Endothelial cell of umbilical vein (primary cell): Measurements from ENCODE around the gene SOCS7. TPM values are rescaled to one million over a fixed set of nuclear protein-coding genes. Genes with fewer than 3 reads are reported as not detected.

Experiments used
- BruUV-seq: library from RNA; stranded (reverse); fragments of 400-500 nt; replicated peaks from 2 replicates; lab custom pipeline; 2021; lab: Mats Ljungman, UMichigan
- CTCF ChIA-PET: fragments of 300-600, 350-600 bp; sonication (Branson Sonifier 250); formaldehyde crosslinking; loops from one replicate; lab custom pipeline; 2021; ENCODE audit warnings: antibody characterized with exemption, inconsistent platforms; lab: Charles Lee
- POLR2A ChIA-PET: fragments of 300-600, 350-600 bp; sonication (Branson Sonifier 250); formaldehyde crosslinking; loops from one replicate; lab custom pipeline; 2021; ENCODE audit warnings: antibody characterized with exemption, inconsistent platforms; lab: Charles Lee
- DNase-seq: peaks from one replicate; pipeline ENCODE4 v3.0.0-alpha.2; 2011; ENCODE audit warnings: low read depth, low spot score
- FAIRE-seq: peaks from 2 replicates; lab custom pipeline; 2011; peaks lifted over from hg19 to GRCh38; lab: Jason Lieb, UNC
- H2AFZ ChIP-seq: 2 replicates; pipeline ENCODE4 v1.6.0; 2012; ENCODE audit warnings: low read depth, low read length, control low read depth, inconsistent platforms
- H3K27ac ChIP-seq: 2 replicates; pipeline ENCODE4 v1.5.1; 2011; ENCODE audit warnings: low read depth, mild to moderate bottlenecking, control low read depth, low read length, moderate library complexity; ENCODE audit not compliant: insufficient read depth
- H3K27me3 ChIP-seq, 2 experiments: 2 replicates each; pipeline versions ENCODE4 v1.6.0 to v1.6.1; 2011; ENCODE audit warnings: low read length in 2 of 2, mixed read lengths in 1 of 2; ENCODE audit not compliant: control insufficient read depth in 2 of 2, insufficient read depth in 2 of 2
- H3K36me3 ChIP-seq, 2 experiments: 2 replicates in 1 of 2; 3 replicates in 1 of 2; pipeline ENCODE4 v1.5.1; 2011; ENCODE audit warnings: low read length in 2 of 2, mild to moderate bottlenecking in 1 of 2, moderate library complexity in 1 of 2; ENCODE audit not compliant: control insufficient read depth in 2 of 2, insufficient read depth in 2 of 2; ENCODE audit errors: extremely low read depth in 1 of 2
- H3K4me1 ChIP-seq: 3 replicates; pipeline ENCODE4 v1.5.1; 2011; ENCODE audit warnings: mild to moderate bottlenecking, low read length; ENCODE audit not compliant: control insufficient read depth, insufficient read depth; ENCODE audit errors: extremely low read depth
- H3K4me2 ChIP-seq: 2 replicates; pipeline ENCODE4 v1.6.1; 2011; ENCODE audit warnings: low read length, control low read depth, mixed read lengths; ENCODE audit not compliant: insufficient read depth
- H3K4me3 ChIP-seq, 3 experiments: fragments of 200-600 bp in 1 of 3; sonication (generic), shearing (Covaris generic) in 1 of 3; replicated peaks in 1 of 3; 2 replicates each; pipeline ENCODE4 v1.5.1; 2011 to 2016; ENCODE audit warnings: control low read depth in 3 of 3, low read length in 3 of 3, mild to moderate bottlenecking in 2 of 3, inconsistent platforms in 1 of 3, low read depth in 1 of 3, moderate library complexity in 1 of 3; ENCODE audit not compliant: insufficient read depth in 1 of 3
- H3K79me2 ChIP-seq: 2 replicates; pipeline ENCODE4 v1.6.0; 2012; ENCODE audit warnings: low read length, inconsistent platforms; ENCODE audit not compliant: control insufficient read depth, insufficient read depth
- H3K9ac ChIP-seq: replicated peaks from 2 replicates; pipeline ENCODE3; 2011; ENCODE audit warnings: low read length, control low read depth; ENCODE audit not compliant: insufficient read depth; ENCODE audit errors: extremely low read depth
- H3K9me1 ChIP-seq: replicated peaks from 3 replicates; pipeline ENCODE4 v1.6.0; 2011; ENCODE audit warnings: mild to moderate bottlenecking, low read length; ENCODE audit not compliant: control insufficient read depth, insufficient read depth; ENCODE audit errors: extremely low read depth
- H3K9me3 ChIP-seq: replicated peaks from 2 replicates; pipeline ENCODE4 v1.5.1; 2012; ENCODE audit warnings: low read length, inconsistent platforms; ENCODE audit not compliant: control insufficient read depth, insufficient read depth
- H4K20me1 ChIP-seq: replicated peaks from 2 replicates; pipeline ENCODE3; 2011; ENCODE audit warnings: mild to moderate bottlenecking, low read length; ENCODE audit not compliant: control insufficient read depth, insufficient read depth; ENCODE audit errors: extremely low read depth
- EZH2 ChIP-seq: IDR thresholded peaks from 2 replicates; pipeline ENCODE4 v1.6.1; 2012; ENCODE audit warnings: borderline replicate concordance, low read depth, mild to moderate bottlenecking, moderate library complexity, low read length, inconsistent platforms; ENCODE audit not compliant: severe bottlenecking
- FOS ChIP-seq: IDR thresholded peaks from 2 replicates; pipeline ENCODE4 v1.6.1; 2011; ENCODE audit warnings: mild to moderate bottlenecking, low read length, moderate library complexity, borderline replicate concordance; ENCODE audit not compliant: insufficient read depth
- GATA2 ChIP-seq: IDR thresholded peaks from 2 replicates; pipeline ENCODE4 v1.7.0; 2011; ENCODE audit warnings: low read depth, mild to moderate bottlenecking, moderate library complexity, mixed read lengths, low read length; ENCODE audit not compliant: insufficient read length, insufficient read depth
- MAX ChIP-seq: IDR thresholded peaks from 2 replicates; pipeline ENCODE4 v1.6.1; 2011; ENCODE audit not compliant: insufficient read depth, insufficient read length
- MYC ChIP-seq: IDR thresholded peaks from one replicate; pipeline ENCODE4 v1.6.1; 2011; ENCODE audit warnings: mild to moderate bottlenecking, low read depth, low read length
- POLR2A ChIP-seq: IDR thresholded peaks from 2 replicates; pipeline ENCODE4 v1.6.1; 2012; ENCODE audit warnings: low read depth, mild to moderate bottlenecking, control low read depth, low read length
- POLR2AphosphoS5 ChIP-seq: IDR thresholded peaks from 2 replicates; pipeline ENCODE4 v1.6.1; 2012; ENCODE audit warnings: low read depth, mild to moderate bottlenecking, control low read depth, low read length, moderate library complexity; ENCODE audit not compliant: insufficient read depth
- dilution Hi-C: fragments of 300-500 bp; cut with MboI; formaldehyde crosslinking; loops from one replicate; pipeline ENCODE4 v1.15.0; 2019; ENCODE audit warnings: low sequenced_read_pairs; ENCODE audit not compliant: extremely low pct_ligation_motif_present
- intact Hi-C: fragments of 100-400 bp; cut with micrococcal nuclease; formaldehyde crosslinking; loops from one replicate; pipeline ENCODE4 v1.10.0; 2022
- polyA plus RNA-seq, 4 experiments: library from polyadenylated mRNA; depleted of rRNA in 3 of 4; stranded (reverse) in 3 of 4; unstranded in 1 of 4; fragments of >200 nt; gene quantifications; 2 replicates each; pipeline versions ENCODE4 v1.2.1 to v1.2.3, GENCODE V29; 2011 to 2012; ENCODE audit warnings: missing spikeins in 1 of 4
- total RNA-seq: library from RNA; stranded (reverse); gene quantifications from 2 replicates; pipeline ENCODE4 v1.2.3, GENCODE V29; 2021
- TF ChIP-seq, protein P1 (sequence below), 2 donors: IDR thresholded peaks; 1 replicate in 1 of 2; 2 replicates in 1 of 2; pipeline ENCODE4 v1.5.1; 2011; ENCODE audit warnings: low read length in 2 of 2, mild to moderate bottlenecking in 2 of 2, moderate library complexity in 2 of 2, control low read depth in 1 of 2, inconsistent platforms in 1 of 2, low read depth in 1 of 2; ENCODE audit not compliant: insufficient read depth in 1 of 2; ENCODE audit errors: extremely low read depth in 1 of 2

Gene SOCS7
- total and polyA plus RNA-seq, 2 donors (not counting 3 experiments of a cell fraction or from before 2014, with no cell fraction given) = 5.9 to 10.4 TPM

DNA sequence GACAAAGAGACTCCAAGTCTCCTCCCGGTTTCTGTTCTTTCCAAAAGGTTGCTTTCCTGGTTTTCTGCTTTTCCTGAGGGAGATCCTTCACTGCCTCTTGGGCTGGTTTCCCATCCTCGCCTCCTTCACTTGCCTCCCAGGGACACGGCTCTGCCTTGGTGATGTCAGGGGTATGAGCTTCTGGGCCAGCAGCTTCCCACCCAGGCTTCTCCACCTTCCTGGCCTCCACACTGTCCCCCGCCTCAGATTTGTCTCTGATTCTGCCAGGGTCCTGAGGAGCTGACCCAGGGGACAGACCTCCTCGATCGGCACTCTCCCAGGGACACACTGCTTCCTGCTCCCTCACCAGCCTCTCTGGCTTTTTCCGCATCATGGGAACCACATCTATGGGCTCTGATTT is 22.4 kb upstream of the SOCS7 start:
- Histone ChIP-seq H2AFZ (no peak overlapping the region), H3K36me3 (no peaks in the 10 kb centered on the region), H3K4me1 (peaks cover 5% of the 10 kb centered on the region), H3K9me3 (no peaks in the 10 kb centered on the region), H3K4me2 (no peak overlapping the region), H3K27ac (no peak overlapping the region), H3K9ac (no peak overlapping the region), H3K79me2 (no peaks in the 10 kb centered on the region), H3K27me3 (peaks cover 0 to 3% of the 10 kb centered on the region in 2 experiments), H3K9me1 (no peaks in the 10 kb centered on the region), H3K4me3 (no peak overlapping the region), H4K20me1 (no peaks in the 10 kb centered on the region)
- DNase-seq = no peak
- no TSS peak for BruUV-seq
- intact Hi-C loops = no loop called here
- dilution Hi-C loops = no loop called here
- ChIA-PET POLR2A (no interaction called here), CTCF (interaction anchor here (1.0 to 6.6 kb wide), 5 partner anchors 8 to 85 kb away, joined by 3 to 28 read pairs (median 10); no protein-coding TSS in a partner anchor)
- TF ChIP-seq MYC (no peak), GATA2 (no peak), EZH2 (no peak), POLR2AphosphoS5 (no peak), FOS (no peak), POLR2A (no peak), MAX (no peak)
- TF ChIP-seq, protein P1, sequence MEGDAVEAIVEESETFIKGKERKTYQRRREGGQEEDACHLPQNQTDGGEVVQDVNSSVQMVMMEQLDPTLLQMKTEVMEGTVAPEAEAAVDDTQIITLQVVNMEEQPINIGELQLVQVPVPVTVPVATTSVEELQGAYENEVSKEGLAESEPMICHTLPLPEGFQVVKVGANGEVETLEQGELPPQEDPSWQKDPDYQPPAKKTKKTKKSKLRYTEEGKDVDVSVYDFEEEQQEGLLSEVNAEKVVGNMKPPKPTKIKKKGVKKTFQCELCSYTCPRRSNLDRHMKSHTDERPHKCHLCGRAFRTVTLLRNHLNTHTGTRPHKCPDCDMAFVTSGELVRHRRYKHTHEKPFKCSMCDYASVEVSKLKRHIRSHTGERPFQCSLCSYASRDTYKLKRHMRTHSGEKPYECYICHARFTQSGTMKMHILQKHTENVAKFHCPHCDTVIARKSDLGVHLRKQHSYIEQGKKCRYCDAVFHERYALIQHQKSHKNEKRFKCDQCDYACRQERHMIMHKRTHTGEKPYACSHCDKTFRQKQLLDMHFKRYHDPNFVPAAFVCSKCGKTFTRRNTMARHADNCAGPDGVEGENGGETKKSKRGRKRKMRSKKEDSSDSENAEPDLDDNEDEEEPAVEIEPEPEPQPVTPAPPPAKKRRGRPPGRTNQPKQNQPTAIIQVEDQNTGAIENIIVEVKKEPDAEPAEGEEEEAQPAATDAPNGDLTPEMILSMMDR (IDR thresholded peaks at IDR 0.05; ENCODE audit: extremely low read depth in 1 of 2, insufficient read depth in 1 of 2, low read depth in 1 of 2, low read length in 2 of 2) = no peak
- FAIRE-seq = no peak
